Activated gamma-delta T cell treated with Interleukin-2 at 50 U/mL for 16 hours (primary cell): ENCODE results near the gene S1PR3.

Source experiments
- DNase-seq: peaks from one replicate; pipeline ENCODE4 v3.0.0-alpha.2; 2020

The S1PR3 gene

GRCh38 chr9:88993327-88993726, 2.1 kb downstream of the S1PR3 start:
- DNase-seq, result no peak

- DNase-seq, result no peak
Observed at GRCh38 chr9:88993871-88994460, 2.7 kb downstream of the S1PR3 start.

GRCh38 chr9:88994469-88995199, 3.4 kb downstream of the S1PR3 start:
- DNase-seq, result no peak

DNA sequence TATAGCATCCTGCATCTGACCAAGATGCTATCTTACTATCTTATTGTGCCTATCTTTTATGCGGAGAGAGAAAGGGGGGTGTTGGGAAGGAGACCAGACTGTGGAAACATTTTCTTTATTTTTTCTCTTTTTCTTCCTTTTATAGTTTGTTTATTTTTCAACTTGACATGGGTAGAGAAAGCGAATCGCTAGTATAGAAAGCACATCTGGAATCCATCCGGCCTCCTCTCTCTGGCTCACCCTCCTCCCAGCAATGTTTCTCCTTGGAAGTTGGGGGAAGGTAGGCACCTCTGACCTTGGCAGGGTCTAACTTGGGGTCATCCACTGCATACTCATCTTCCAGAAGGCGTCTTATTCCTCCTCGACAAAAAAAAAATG, 3.9 kb downstream of the S1PR3 start:
- no peak for DNase-seq

DNA sequence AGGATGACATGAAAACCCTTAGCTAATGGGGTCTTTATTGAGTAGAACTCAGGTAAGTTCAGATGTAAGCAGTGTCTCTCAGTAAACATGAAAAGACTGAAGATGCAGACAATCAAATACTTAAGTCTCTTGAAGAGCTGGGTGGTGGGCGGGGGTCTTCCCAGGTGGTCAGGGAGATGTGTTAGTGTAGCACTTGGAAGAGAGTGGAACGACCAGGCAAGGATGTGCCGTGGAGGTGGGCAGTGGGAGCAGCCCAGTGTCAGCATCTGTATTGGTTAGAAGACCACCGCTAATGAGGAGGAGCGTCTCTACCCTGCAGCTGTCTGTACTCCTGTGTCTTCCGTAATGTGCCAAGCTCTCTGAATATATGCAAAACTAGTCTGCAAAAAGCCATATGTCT, 4.4 kb downstream of the S1PR3 start:
- no peak for DNase-seq

DNA sequence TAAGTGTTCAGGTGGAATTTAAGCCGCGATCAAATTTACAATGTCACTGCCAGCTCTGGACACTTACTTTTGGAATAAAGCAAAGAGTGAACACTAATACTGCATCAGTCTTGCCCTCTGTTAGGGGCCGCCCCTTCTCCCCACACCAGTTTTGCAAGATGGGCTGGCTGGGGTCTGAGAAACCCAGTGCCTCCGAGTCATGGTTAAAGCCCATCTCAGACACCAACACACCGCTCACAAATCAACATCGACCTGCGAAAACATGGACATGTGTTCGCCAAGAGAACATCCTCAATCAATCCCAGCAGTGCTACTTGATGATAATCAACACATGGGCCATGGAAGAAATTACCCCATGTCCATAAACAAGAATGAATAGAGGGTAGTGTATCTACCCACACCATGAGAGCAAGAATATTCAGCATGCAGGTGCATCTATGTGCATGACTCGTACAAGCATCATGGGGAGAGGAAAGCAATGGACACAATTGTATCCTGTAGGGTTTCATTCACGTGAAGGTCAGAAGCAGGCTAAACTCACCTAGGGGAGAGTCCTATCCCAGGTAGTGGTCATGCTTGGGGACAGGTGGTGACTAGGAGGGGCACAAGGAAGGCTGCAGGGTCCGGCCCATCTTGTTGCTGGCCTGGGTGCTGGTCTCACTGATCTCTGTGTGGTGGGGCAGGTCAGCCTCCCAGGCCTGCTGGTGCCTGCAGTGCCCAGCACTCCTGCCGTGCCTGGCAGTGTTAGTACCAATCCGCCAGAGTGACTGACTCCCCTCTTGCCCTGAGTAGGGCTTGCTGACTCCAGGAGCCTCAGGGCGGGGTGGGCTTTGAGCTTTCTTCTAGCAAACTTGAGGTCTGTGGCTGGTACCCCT, 5.0 kb downstream of the S1PR3 start:
- no peak for DNase-seq

GRCh38 chr9:88996921-88997235, 5.6 kb downstream of the S1PR3 start:
- DNase-seq, result no peak

GRCh38 chr9:88997646-88998045, 6.4 kb downstream of the S1PR3 start:
- DNase-seq, result no peak

DNA sequence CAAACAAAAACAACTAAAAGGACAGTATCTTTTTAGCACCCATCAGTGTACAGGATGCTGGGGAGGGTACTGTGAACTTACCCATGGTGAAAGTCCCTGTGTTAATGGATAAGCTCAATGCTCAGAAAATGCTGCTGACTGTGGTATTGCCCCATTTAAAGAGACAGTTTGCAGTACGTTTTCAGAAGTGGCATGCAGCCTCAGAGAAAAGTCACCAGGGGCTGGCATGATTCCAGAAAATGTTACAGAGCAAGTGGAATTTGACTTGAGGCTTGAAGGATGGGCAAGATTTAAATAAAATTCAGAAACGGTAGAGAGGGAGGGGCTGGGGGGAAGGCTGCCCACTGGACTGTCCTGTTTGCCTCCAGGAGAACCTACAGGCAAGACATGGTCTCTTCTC, 7.2 kb downstream of the S1PR3 start:
- no peak for DNase-seq

DNA sequence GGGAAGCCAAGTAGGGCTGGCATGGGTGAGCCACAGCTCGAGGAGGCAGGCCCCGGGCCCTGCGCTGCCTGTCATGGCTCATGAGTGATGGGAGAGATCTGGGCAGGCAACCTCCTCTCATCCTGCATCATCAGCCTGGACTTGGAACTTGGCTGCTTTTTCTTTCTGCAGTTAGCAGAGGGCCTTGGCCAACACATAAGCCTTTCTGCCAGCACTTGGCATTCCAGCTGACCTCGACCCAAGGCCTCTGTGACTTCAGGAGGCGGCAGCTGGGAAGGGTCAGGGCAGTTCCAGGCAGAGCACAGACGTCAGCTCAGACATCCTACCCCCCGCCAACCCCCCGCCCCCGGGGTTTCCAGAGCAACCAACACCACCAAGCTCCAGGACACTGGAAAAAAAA, 7.6 kb downstream of the S1PR3 start:
- DNase-seq, result no peak

DNA sequence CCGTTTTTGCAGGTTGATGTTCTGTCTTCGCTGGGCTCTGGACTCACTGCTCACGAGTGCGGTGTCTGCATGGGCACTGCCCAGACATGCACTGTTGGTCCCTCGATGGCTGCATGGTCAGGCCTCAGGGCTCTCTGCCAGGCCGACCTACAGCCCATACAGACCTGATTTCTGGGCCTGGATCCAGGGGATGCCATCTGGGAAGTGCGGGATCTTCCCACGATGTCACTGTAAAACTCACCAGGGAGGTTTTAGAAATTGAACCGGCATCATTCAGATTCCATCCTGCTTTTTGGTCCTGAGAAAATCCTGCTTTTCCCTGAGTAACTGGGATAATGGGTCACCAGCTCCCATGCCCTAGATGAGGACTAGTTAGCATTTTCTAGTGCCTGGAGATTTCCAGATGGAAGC, 9.1 kb downstream of the S1PR3 start:
- DNase-seq, result no peak

- DNase-seq, result peak; percentile 66
Observed at GRCh38 chr9:89000973-89001916, 10.0 kb downstream of the S1PR3 start.

- DNase-seq, result no peak
Observed at GRCh38 chr9:89001917-89002540, 10.8 kb downstream of the S1PR3 start.

DNA sequence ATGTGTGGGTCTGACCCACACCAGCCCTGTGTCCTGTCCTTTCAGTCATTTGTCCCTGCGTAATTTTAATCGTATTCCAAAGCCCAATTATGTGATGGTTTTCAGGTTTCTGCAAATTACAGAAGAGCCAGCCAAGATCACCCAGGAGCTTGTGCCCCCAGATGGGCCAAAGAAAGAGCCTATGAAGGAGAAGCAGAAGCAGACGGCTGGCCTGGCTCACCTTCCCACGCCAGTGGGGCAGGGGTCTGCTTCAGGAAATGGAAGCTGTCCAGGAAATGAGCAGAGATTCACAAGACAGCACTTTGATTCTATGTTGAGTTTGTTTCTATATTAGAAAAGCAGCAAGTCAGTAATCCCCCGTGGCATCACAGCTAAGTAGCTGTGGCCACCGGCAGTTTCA, 11.7 kb downstream of the S1PR3 start:
- no peak for DNase-seq

- DNase-seq, result no peak
Observed at GRCh38 chr9:89005323-89005722, 14.1 kb downstream of the S1PR3 start.

DNA sequence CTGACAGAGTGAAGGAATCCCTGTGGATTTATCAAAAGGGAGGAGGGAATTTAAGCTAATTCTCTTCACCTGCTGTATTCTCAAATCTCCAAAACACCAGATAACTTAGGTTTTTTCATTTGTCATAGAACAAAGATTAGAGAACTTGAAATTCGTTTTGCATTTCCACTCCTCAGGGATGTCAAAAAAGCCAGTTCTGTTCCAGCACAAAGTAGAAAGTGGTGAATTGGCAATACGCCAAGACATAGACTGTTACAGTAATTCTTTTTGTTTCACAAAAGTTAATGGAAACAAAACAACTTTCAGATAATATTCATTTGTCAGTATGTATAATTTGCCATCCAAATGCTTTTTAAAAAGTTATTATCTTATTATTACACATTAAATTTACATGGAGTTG, 15.0 kb downstream of the S1PR3 start:
- DNase-seq, result no peak

- DNase-seq, result no peak
Observed at GRCh38 chr9:89006996-89007967, 16.0 kb downstream of the S1PR3 start.

- no peak for DNase-seq
Observed at GRCh38 chr9:89008055-89008743, 16.9 kb downstream of the S1PR3 start.

DNA sequence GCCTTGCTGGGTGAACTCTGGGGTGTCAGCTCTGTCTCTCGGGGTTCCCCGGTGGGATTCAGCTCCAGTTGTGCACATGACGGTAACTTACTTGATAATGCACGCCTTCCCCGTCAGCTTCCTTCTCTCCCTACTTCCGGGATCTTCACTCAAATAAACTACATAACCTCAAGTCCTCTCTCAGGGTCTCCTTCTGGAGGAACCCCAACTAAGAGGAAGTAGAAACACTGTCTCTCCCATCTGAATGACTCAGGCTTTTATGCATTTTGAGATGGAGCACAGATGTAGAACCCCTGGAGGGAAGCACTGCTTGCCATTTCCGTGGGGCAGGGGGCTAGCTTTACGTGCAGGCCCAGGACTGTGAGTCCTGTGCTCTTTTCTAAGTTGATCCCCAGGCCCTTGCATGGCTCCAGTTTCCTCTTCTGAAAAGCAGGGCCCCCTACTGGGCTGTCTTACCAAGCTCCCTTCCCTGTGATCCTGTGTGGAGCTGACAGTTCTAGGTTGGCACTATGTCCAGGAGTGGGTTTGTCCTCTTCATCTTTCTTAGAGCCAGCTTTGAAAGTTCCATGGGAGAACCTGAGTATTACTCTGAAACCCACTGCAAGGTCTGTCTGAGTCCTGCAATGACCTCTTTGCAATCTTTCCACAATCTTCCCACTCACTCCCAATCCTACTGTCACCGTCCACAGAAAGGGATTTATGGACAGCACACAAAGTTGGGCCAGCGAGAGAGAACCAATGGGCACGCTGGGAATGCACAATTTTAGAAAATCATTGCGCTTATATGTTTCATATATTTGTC, 17.7 kb downstream of the S1PR3 start:
- DNase-seq, result no peak

DNA sequence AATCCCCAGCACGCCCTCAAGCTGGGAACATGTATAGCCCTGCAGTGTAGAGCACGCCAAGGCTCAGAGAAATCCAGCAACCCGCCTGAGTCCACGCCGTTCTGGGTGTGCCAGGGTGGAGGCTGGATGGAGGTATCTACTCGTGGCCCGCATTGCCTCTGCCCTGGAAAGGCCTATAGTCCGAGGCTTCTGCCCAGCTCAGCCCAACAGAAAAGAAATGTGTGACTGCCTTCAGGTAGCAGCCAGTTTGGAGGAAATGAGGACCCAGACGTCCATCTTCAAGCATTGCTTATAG, 18.2 kb downstream of the S1PR3 start:
- no peak for DNase-seq
